Endothelial cell (in vitro differentiated cells): ENCODE measurements around the gene PPP2R2B. TPM values are rescaled to one million over a fixed set of nuclear protein-coding genes. Genes with fewer than 3 reads are reported as not detected.

ENCODE experiments used
- DNase-seq: peaks from one replicate; pipeline ENCODE4 v3.0.0; 2021; ENCODE audit warnings: low spot score
- H3K27ac Mint-ChIP-seq: one replicate; pipeline ENCODE4 v1.8.0; 2021; ENCODE audit warnings: mixed read lengths, inconsistent platforms; ENCODE audit not compliant: unreplicated experiment
- H3K27me3 Mint-ChIP-seq: one replicate; pipeline ENCODE4 v1.8.0; 2021; ENCODE audit warnings: mild to moderate bottlenecking, moderate library complexity, mixed read lengths, inconsistent platforms; ENCODE audit not compliant: unreplicated experiment
- H3K36me3 Mint-ChIP-seq: one replicate; pipeline ENCODE4 v1.8.0; 2021; ENCODE audit warnings: mild to moderate bottlenecking, low read depth, mixed read lengths, inconsistent platforms; ENCODE audit not compliant: unreplicated experiment
- H3K4me1 Mint-ChIP-seq: one replicate; pipeline ENCODE4 v1.8.0; 2021; ENCODE audit warnings: mild to moderate bottlenecking, mixed read lengths, inconsistent platforms; ENCODE audit not compliant: unreplicated experiment
- H3K4me3 Mint-ChIP-seq: one replicate; pipeline ENCODE4 v1.8.0; 2021; ENCODE audit warnings: mild to moderate bottlenecking, mixed read lengths, inconsistent platforms; ENCODE audit not compliant: unreplicated experiment
- H3K9me3 Mint-ChIP-seq: one replicate; pipeline ENCODE4 v1.8.0; 2021; ENCODE audit warnings: mixed read lengths, inconsistent platforms; ENCODE audit not compliant: unreplicated experiment
- total RNA-seq: library from RNA; stranded (reverse); fragmentation: NEBNext Ultra II Directional; extraction: Animal tissue kit (Norgen Biotek cat#: 25700); gene quantifications from one replicate; pipeline ENCODE4 v1.2.1, GENCODE V29; 2021; ENCODE audit not compliant: unreplicated experiment
- TF ChIP-seq, protein P1 (sequence below): fragments of 200-600 bp; sonication (generic); IDR thresholded peaks from one replicate; pipeline ENCODE4 v1.5.0; 2021; ENCODE audit warnings: antibody characterized with exemption; ENCODE audit not compliant: unreplicated experiment

PPP2R2B gene
- total RNA-seq, 1 donor from 2014 or later = 0.59 TPM

DNA sequence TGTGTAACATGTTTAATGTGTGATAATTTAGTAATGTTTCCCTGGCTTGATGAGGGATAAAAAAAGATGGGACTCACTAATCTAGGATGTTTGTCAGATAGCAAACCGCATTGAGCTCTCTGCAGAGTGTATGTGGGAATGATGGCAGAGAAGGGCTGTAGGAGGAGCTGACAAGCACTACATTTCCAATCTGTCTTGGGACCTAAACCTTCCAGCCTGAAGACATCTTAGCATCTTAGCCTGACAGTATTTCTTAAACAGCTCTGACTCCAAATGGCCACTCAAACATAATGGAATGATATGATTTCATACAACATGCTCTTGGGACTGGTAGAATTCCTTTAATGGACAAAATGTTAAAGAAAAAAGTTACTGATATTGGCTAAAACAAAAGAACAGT, 116.7 kb downstream of the PPP2R2B start:
- DNase-seq = no peak
- TF ChIP-seq, protein P1, sequence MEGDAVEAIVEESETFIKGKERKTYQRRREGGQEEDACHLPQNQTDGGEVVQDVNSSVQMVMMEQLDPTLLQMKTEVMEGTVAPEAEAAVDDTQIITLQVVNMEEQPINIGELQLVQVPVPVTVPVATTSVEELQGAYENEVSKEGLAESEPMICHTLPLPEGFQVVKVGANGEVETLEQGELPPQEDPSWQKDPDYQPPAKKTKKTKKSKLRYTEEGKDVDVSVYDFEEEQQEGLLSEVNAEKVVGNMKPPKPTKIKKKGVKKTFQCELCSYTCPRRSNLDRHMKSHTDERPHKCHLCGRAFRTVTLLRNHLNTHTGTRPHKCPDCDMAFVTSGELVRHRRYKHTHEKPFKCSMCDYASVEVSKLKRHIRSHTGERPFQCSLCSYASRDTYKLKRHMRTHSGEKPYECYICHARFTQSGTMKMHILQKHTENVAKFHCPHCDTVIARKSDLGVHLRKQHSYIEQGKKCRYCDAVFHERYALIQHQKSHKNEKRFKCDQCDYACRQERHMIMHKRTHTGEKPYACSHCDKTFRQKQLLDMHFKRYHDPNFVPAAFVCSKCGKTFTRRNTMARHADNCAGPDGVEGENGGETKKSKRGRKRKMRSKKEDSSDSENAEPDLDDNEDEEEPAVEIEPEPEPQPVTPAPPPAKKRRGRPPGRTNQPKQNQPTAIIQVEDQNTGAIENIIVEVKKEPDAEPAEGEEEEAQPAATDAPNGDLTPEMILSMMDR = no peak
- Mint-ChIP-seq H3K27me3 (no peaks in the 10 kb centered on the region), H3K36me3 (no peaks in the 10 kb centered on the region), H3K9me3 (no peaks in the 10 kb centered on the region), H3K4me3 (no peak overlapping the region), H3K4me1 (no peaks in the 10 kb centered on the region), H3K27ac (no peak overlapping the region)

DNA sequence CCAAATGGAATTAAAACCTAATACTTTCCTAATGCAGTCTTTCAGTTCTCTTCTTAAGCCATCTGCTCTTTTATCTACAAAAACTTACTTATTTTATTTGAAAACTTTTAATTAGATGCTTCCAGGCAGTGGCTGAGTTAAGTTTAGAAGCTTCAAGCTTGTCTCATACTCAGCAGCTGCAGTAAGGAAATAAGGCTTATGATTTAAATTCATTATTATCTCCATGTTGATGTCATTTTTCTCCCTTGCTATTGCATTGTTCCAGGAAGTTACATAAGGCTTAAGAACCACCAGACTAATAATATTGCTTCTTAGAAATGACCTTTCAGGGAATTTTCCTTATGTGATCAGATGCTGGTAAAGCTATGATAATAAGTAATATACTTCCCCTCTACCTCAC, 119.6 kb downstream of the PPP2R2B start:
- H3K27me3 Mint-ChIP-seq = no peaks in the 10 kb centered on the region
- TF ChIP-seq, protein P1 = no peak
- H3K4me1 Mint-ChIP-seq = no peaks in the 10 kb centered on the region
- no peak overlapping the region for H3K4me3 Mint-ChIP-seq
- no peaks in the 10 kb centered on the region for H3K9me3 Mint-ChIP-seq
- DNase-seq = no peak
- H3K36me3 Mint-ChIP-seq = no peaks in the 10 kb centered on the region
- H3K27ac Mint-ChIP-seq = no peak overlapping the region

DNA sequence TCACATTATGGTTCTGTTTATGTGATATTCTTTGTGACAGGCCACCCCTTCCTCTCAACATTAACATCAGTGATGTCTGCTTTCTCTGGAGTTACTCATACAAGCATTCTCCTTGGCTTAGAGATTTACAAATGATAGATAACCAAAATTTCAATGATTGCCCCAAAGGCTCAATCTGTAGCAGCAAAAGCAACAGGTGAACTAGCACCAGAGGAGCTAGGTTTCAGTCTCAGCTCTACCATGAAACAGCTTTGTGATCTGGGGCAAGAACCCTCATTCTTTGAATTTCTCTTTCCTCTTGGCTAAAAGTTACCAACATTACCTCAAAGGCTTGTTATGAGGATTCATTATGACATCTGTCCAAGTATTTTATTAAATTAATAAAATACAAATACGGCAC, 120.5 kb downstream of the PPP2R2B start:
- Mint-ChIP-seq H3K4me1 (no peaks in the 10 kb centered on the region), H3K36me3 (no peaks in the 10 kb centered on the region), H3K4me3 (no peak overlapping the region), H3K27ac (no peak overlapping the region), H3K27me3 (no peaks in the 10 kb centered on the region), H3K9me3 (no peaks in the 10 kb centered on the region)
- TF ChIP-seq, protein P1 = no peak
- DNase-seq = no peak

DNA sequence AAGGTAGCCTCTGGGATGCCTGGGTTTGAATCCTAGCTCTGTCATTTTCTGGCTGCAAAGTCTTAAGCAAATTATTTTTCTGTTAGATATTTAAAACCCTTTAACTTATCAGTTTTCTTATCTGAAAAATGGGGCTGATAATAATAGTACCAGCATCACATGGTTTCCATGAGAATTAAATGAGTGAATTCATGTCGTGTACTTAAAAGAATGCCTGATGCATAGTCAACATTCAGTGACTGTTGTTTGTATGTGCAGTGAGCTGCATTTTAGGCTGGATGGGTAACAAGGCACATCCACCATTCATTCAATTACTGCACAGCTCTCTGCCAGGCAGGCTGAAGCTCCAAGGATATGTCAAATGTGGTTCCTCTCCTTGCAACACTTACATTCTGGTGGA, 122.0 kb downstream of the PPP2R2B start:
- Mint-ChIP-seq H3K27me3 (no peaks in the 10 kb centered on the region), H3K9me3 (no peaks in the 10 kb centered on the region), H3K27ac (no peak overlapping the region), H3K4me3 (no peak overlapping the region), H3K4me1 (no peaks in the 10 kb centered on the region), H3K36me3 (no peaks in the 10 kb centered on the region)
- TF ChIP-seq, protein P1 = no peak
- no peak for DNase-seq

DNA sequence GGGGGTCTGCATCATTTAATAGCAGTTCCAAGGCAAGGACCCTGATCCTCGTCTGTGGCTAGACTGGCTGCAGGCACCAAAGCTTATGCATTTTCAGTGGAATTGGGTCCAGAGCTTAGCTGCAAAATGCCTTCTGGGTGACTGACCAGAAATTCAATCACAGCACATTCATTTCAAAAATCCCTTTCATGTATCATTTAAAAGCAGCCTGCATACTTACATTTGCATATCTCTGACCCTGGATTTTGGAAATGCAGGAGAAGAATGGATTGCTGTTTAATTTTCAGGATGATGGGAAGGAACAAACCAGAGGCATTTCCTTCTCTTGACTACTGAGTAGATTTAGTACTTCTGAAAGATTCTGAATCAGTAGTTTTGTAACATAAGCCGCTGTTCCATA, 122.8 kb downstream of the PPP2R2B start:
- TF ChIP-seq, protein P1 = no peak

More for the DNA sequence above, 122.8 kb downstream of the PPP2R2B start:
- Mint-ChIP-seq H3K27ac (no peak overlapping the region), H3K4me1 (no peaks in the 10 kb centered on the region), H3K9me3 (no peaks in the 10 kb centered on the region), H3K36me3 (no peaks in the 10 kb centered on the region), H3K27me3 (no peaks in the 10 kb centered on the region), H3K4me3 (no peak overlapping the region)
- DNase-seq = no peak
